C4-2B (cell line): ENCODE results near the gene SPTB.

Source experiments
- ZFX ChIP-seq: fragments of 450-650 bp; IDR thresholded peaks from 2 replicates; pipeline ENCODE4 v1.6.1; 2017
- TF ChIP-seq, protein P1 (sequence below): fragments of 450-650 bp; conservative IDR thresholded peaks from 2 replicates; pipeline ENCODE4 v1.5.1; 2017; ENCODE audit warnings: mild to moderate bottlenecking

DNA sequence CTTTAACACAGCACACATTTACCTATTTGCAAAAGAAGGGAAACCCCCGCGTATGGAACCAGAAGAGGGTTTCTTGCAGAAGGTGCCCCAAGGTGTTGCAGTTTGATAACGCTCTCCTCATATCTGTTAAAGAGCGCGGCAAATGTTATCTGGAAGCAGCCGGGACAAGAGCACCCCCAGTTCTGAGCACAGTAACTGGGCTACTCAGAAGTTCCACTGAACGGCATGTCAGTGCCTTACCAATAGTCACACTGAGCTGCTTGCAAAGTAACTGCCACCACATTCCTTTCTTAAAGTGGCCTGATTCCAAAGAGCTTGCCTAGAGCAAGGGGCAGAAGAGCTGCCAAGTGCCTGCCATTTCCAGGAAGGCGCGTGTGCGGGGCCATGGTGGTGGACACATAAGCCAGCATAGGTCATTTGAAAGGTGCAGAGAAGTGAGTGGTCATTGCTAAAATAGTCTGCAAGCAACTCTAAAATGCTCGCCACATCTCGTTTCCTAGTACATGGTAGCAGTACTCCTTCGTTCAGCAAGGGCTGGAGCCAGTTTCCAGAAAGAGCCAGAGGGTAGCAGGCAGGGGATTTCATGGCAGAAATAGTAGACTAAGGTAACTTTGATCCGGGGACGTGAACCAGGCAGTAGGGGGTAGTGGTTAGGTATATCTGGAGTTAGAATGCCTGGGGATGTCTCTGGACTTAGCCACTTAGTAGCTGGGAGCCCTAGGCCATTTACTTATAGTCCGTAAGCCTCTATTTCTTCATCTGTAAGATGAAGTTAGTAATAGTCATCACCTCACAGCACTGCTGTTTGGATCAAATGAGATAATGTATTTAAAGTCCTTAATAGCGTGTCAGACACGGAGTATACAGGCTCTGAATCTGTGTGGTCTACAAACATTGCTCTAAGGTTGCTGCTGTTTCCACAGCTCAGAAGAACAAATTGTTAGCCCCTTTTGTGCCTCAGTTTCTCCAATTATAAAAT lies 37.6 kb downstream of the SPTB start:
- TF ChIP-seq, protein P1, sequence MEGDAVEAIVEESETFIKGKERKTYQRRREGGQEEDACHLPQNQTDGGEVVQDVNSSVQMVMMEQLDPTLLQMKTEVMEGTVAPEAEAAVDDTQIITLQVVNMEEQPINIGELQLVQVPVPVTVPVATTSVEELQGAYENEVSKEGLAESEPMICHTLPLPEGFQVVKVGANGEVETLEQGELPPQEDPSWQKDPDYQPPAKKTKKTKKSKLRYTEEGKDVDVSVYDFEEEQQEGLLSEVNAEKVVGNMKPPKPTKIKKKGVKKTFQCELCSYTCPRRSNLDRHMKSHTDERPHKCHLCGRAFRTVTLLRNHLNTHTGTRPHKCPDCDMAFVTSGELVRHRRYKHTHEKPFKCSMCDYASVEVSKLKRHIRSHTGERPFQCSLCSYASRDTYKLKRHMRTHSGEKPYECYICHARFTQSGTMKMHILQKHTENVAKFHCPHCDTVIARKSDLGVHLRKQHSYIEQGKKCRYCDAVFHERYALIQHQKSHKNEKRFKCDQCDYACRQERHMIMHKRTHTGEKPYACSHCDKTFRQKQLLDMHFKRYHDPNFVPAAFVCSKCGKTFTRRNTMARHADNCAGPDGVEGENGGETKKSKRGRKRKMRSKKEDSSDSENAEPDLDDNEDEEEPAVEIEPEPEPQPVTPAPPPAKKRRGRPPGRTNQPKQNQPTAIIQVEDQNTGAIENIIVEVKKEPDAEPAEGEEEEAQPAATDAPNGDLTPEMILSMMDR: no peak
- no peak for TF ChIP-seq ZFX
